GM18868 (cell line): ENCODE results near the gene CCDC92.
"Not testable (repeated sequence)": the region's sequence is repeated elsewhere in the genome, so short reads cannot be mapped to it uniquely, and the experiment has no call there.

Experiments
- ATAC-seq: cut with Tn5 transposase; IDR thresholded peaks from one replicate; pipeline ENCODE4 v1.9.1; 2021; ENCODE audit warnings: mild to moderate bottlenecking, moderate library complexity; ENCODE audit not compliant: unreplicated experiment

CCDC92 gene

DNA sequence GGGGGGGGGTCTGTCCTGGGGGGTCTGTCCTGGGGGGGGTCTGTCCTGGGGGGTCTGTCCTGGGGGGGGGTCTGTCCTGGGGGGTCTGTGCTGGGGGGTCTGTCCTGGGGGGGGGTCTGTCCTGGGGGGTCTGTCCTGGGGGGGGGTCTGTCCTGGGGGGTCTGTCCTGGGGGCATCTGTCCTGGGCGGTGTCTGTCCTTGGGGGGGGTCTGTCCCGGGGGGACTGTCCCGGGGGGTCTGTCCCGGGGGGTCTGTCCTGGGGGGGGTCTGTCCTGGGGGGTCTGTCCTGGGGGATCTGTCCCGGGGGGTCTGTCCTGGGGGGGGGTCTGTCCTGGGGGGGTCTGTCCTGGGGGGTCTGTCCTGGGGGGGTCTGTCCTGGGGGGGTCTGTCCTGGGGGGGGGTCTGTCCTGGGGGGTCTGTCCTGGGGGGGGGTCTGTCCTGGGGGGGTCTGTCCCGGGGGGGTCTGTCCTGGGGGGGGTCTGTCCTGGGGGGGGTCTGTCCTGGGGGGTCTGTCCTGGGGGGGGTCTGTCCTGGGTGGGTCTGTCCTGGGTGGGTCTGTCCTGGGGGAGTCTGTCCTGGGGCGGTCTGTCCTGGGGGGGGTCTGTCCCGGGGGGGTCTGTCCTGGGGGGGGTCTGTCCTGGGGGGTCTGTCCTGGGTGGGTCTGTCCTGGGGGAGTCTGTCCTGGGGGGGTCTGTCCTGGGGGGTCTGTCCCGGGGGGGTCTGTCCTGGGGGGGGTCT lies 60.8 kb downstream of the CCDC92 start:
- ATAC-seq = not testable (repeated sequence)

GRCh38 chr12:123910761-123911193 lies 61.9 kb downstream of the CCDC92 start:
- no peak for ATAC-seq

GRCh38 chr12:123910057-123910456 lies 62.6 kb downstream of the CCDC92 start:
- ATAC-seq = no peak

GRCh38 chr12:123908884-123909725 lies 63.5 kb downstream of the CCDC92 start:
- no peak for ATAC-seq

DNA sequence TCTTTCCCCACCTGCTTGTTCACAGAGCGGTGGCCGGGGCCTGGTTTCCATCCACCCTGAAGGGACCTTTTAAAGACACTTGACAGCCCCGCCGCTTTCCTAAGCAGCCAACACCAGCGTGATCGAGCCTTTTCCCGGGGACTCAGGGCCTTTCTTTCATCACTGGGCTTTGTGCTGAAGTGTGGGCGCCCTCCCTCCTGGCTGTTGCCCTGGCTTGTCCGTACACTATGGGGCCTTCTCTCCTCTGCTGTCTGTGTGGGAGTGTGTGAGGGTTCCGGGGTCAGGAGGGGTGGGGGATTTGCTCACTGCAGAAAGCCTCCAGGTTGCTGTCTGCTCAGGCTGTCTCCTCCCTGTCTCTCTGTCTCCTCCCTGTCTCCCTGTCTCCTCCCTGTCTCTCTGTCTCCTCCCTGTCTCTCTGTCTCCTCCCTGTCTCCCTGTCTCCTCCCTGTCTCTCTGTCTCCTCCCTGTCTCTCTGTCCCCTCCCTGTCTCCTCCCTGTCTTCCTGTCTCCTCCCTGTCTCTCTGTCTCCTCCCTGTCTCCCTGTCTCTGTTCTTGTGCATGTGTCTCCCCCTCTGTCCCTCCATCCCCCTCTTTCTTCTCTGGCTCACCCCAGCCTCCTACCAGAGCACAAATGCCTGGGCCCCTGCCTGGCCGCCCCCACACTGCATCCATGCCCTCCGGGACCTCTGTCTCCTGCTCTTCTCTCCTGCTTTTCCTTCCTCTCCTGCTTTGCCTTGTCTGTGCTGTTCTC lies 64.7 kb downstream of the CCDC92 start:
- no peak for ATAC-seq

GRCh38 chr12:123906711-123907420 lies 65.8 kb downstream of the CCDC92 start:
- no peak for ATAC-seq

DNA sequence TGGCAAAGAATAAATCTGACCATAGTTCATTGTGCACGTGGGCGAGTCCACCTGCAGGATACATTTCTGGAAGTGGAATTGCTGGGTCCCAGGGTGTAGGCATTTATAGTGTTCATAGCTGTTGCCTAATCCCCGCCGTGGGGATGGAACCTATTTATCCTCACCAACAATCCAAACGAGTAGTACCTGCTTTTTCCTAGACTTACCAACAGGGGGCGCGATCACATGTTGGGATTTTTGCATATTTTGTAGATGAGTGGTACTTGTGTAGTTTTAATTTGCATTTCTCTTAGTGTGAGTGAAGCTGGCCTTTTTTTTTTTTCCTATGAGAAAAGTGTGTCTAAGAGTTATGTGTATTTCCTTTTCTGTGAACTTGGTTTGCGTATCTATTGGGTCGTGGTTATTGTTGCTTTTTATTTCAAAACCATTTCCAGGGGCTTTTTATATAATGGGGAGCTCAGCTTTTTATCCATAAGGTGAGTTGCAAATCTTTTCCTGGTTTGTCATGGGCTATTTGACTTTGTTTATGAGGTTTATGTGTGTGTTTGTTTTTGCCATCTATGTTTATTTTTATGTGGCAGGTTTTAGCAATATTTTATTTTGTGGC lies 67.2 kb downstream of the CCDC92 start:
- no peak for ATAC-seq

DNA sequence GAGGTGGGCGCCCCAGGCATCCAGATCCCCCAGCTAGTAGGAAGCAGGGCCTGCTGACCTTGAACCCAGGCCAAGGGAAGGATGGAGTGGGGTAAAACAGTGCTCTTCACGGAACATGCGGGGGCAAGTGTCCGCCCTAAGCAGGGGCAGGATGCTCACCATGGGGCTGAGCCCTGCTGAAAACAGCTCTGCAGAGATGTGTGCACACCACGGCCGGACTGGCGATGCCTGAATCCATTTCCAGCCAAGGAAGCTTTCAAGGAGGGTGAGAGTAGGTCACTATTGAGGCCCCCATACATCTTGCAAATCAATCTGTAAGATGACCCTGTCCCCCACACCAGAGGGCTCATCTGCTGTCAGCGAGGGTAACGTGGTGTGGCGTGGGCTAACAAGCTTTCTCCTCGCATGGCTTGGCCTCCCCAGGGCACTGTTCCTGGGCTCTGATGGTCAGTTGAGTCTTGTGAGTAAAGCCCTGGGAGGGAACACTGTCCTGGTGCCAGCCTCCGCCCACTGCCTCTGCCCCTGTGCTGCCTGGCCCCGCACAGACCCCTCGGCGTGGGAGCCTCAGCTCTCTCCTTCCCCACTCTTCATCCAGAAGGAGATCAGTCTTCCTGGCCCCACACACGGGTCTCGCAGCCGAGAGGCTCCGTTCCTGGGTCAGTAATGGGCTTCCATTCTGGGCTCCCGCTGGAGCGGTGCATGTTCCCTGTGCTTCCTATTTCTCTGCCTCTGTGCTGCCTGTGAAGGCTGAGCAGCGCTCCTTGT lies 69.1 kb downstream of the CCDC92 start:
- no peak for ATAC-seq

DNA sequence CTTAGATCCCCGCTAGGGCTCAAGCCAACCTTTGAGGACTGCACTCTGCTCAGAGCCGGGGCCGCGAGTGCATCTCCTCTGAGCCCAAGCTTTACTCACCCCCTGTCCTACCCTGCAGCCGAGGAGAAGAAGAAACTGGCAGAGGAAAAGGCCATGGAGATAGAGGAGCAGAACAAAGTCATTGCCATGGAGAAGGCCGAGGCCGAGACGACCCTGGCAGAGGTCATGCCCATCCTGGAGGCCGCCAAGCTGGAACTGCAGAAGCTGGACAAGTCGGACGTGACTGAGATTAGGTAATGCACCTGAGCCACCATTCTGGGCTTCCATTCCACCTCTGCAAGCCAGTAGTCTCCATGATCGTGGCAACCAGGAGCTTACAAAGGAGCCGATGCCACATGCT lies 69.8 kb downstream of the CCDC92 start:
- no peak for ATAC-seq

DNA sequence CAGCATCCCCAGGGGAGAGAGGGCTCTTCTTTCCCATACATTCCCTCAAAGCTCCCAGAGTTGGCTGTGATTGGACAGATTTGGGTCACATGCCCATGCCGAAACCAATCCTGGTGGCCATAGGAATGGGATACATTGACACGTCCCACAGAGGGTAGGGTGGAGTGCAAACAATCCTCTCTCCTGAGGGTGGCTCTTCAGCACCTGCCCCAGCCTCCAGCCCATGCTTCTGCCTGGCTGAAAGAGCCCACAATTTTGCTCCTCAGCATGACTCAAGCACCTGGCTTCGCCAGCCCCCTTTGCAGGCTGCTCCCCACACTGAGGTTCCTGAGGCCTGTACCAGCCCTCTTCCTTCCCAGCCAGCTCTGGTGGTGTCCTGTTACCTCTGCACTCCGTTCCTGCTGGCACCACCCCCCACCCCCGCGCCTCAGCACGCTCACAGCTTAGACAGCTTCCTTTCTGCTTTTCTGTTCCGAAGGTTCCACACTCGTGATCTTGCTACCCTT lies 71.7 kb downstream of the CCDC92 start:
- ATAC-seq = no peak

DNA sequence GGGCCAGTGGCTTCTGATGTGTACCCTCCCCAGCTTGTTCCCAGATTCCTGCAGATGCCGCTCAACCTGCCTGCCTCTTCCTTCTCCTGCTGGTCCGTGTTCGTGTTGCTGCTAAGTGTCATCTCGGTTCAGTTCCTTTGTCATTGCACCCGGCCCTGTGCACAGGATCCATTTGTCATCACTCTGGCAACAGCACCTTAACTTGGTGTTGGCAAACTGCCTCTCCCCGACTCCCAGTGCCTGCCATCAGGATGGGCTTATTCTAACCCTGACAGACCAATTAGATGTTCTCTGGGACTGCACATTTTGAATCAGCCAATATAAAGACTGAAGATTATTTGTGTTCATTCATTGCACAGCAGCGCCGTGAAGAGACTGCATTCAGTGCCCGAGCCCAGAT lies 73.3 kb downstream of the CCDC92 start:
- ATAC-seq = no peak

GRCh38 chr12:123898673-123899072 lies 74.0 kb downstream of the CCDC92 start:
- no peak for ATAC-seq

DNA sequence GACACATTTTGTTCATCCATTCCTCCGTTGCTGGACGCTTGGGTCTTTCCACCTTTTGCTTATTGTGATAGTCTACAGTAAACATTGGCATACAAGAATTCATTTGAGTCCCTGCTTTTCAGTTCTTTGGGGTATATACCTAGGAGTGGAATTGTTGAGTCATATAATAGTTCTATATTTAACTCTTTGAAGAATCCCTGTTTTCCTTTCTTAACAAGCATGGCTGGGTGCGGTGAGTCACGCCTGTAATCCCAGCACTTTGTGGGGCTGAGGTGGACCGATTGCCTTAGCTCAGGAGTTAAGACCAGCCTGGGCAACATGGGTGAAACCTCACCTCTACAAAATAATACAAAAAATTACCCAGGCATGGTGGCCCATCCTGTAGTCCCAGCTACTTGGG lies 75.4 kb downstream of the CCDC92 start:
- no peak for ATAC-seq

GRCh38 chr12:123896767-123897166 lies 75.9 kb downstream of the CCDC92 start:
- ATAC-seq = no peak

DNA sequence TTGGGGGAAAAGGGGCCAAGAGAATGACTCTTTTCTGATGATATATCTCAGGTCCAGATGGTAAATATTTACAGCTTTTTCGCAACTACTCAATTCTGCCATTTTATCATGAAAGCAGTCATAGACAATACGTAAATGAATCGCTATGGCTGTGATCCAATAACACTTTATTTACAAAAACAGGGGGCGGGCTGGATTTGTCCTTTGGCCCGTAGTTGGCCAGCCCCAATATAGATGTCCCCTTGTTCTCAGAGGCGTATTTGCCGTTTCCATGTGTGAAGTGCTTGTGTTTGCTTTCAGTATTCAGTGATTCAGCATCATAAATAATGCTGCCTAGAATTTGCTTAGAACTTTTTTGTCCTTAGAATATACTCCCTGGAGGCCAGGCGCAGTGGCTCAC lies 77.2 kb downstream of the CCDC92 start:
- ATAC-seq = no peak

GRCh38 chr12:123894823-123895345 lies 77.7 kb downstream of the CCDC92 start:
- no peak for ATAC-seq

- ATAC-seq = no peak
Observed at GRCh38 chr12:123893276-123893675, 79.4 kb downstream of the CCDC92 start.

- no peak for ATAC-seq
Observed at GRCh38 chr12:123892853-123893252, 79.8 kb downstream of the CCDC92 start.

DNA sequence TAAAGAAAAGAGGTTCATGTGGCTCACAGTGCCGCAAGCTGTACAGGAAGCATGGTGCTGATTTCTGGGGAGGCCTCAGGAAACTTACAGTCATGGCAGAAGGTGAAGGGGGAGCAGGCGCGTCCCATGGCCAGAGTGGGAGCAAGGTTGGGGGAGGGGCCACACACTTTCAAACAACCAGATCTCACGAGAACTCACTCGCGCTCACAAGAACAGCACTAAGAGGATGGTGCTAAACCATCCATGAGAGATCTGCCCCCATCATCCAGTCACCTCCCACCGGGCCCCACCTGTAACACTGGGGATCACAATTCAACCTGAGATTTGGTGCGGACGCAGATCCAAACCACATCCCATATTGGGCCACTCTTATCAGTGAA lies 80.5 kb downstream of the CCDC92 start:
- no peak for ATAC-seq
